Psoas muscle (tissue), 8 donors: ENCODE results near the gene CACUL1. TPM values are rescaled to one million over a fixed set of nuclear protein-coding genes. Genes with fewer than 3 reads are reported as not detected.
"Not testable (repeated sequence)": the region's sequence is repeated elsewhere in the genome, so short reads cannot be mapped to it uniquely, and the experiment has no call there.

Experiments
- ATAC-seq, 4 donors: fragments of 200-7000 bp; cut with Tn5 transposase; one replicate each; pipeline ENCODE4 v1.9.1; 2020; ENCODE audit warnings: moderate library complexity in 3 of 4, mild to moderate bottlenecking in 2 of 4
- DNase-seq, 2 donors: peaks; one replicate each; pipeline ENCODE4 v3.0.0-alpha.2; 2020
- H3K27ac ChIP-seq: fragments of 200-600 bp; one replicate; pipeline ENCODE4 v1.8.0; 2022
- H3K27me3 ChIP-seq, 3 donors: fragments of 200-600 bp in 1 of 3; one replicate each; pipeline versions ENCODE4 v1.6.1 to v1.8.0; 2013 to 2022; ENCODE audit warnings: low read length in 2 of 3, mild to moderate bottlenecking in 2 of 3, moderate library complexity in 1 of 3; ENCODE audit not compliant: insufficient read depth in 3 of 3
- H3K36me3 ChIP-seq, 2 donors: fragments of 200-600 bp in 1 of 2; one replicate each; pipeline versions ENCODE4 v1.6.1 to v1.8.0; 2013 to 2022; ENCODE audit warnings: low read depth in 1 of 2, mild to moderate bottlenecking in 1 of 2, moderate library complexity in 1 of 2; ENCODE audit not compliant: insufficient read depth in 1 of 2
- H3K4me1 ChIP-seq: fragments of 200-600 bp; one replicate; pipeline ENCODE4 v1.8.0; 2022
- H3K4me3 ChIP-seq: fragments of 200-600 bp; one replicate; pipeline ENCODE4 v1.8.0; 2022; ENCODE audit warnings: mild to moderate bottlenecking
- H3K9me3 ChIP-seq: fragments of 200-600 bp; one replicate; pipeline ENCODE4 v1.8.0; 2022
- CTCF ChIP-seq: fragments of 200-600 bp; IDR thresholded peaks from one replicate; pipeline ENCODE4 v1.8.0; 2022; ENCODE audit warnings: antibody characterized with exemption
- WGBS, 3 donors: extraction: QIAGEN DNeasy Blood & Tissue Kit; methylation state at CpG; one replicate each; pipeline versions ENCODE4 v1.1.6 to v1.1.7; 2013; 5-methylcytosine and 5-hydroxymethylcytosine counted together
- intact Hi-C, 2 donors: fragments of 100-400 bp; cut with DNase I; formaldehyde crosslinking; loops; one replicate each; pipeline versions ENCODE4 v1.11.0 to v1.14.2; 2022
- polyA plus RNA-seq, 3 donors: library from polyadenylated mRNA; stranded (reverse); fragments of 200-250 nt; gene quantifications; one replicate each; pipeline ENCODE4 v1.2.3, GENCODE V29; 2013
- total RNA-seq, 4 donors: library from RNA; stranded (reverse); fragmentation: NEBNext Ultra II Directional in 2 of 4; extraction: Animal tissue kit (Norgen Biotek cat#: 25700) in 2 of 4; gene quantifications; one replicate each; pipeline versions ENCODE4 v1.2.1 to v1.2.4, GENCODE V29; 2021 to 2023
- donor health status: healthy with polysubstance abuse.
- donor health status: DM: no; HTN: no; CAD: no; lungs with moderate emphysema.
- donor health status: Bipolar disorder and iron deficiency.
- donor health status: healthy.
- donor health status: DM: yes; HTN: yes; CAD: no.
- donor health status: DM: no; HTN: no; CAD: no.
- donor health status: DM: no; HTN: no; CAD: no.
- donor health status: DM: yes; HTN: yes; CAD: no.

CACUL1 gene
- total and polyA plus RNA-seq, 7 donors = 5.9 to 41.0 (median 22.1) TPM

DNA sequence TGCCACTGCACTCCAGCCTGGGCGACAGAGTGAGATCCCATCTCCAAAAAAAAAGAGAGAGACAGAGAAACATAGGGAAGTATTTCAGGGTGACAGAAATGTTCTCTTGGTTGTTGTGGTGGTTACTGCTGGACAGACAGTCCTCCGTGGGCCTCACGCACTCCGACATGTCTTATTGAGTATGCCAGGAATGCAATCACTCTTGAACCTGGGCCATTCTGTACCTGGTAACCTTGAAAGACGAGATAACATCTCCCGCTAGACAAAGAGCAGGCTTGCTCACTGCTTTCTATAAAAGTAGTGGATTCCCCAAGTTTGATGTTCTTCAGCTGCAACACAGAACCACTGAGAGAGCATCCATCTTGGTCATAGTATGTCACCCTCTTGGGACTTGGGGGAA lies 6.7 kb downstream of the CACUL1 start:
- intact Hi-C loops = loop anchor here in 1 of 2 donors (10.0 kb wide), 1 partner anchor 277 kb away; the partner anchor contains the start of gene NANOS1

DNA sequence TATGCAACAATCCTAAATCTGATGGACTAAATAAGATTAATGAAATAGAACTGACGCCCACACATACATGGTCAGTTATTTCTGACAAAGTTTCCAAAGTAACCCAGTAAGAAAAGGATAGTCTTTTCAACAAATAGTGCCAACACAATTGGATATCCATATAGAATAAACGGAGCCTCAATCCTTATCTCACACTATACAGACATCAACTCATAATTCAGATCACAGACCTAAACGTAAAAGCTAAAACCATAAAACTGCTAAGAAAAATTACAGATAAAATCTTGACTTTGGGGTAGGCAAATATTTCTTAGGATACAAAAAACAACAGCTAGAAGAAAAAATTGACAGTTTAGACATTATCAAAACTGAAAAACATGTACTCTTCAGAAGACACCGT lies 8.5 kb downstream of the CACUL1 start:
- no peak for DNase-seq
- no peak overlapping the region for H3K4me3 ChIP-seq
- ATAC-seq = no peak
- TF ChIP-seq CTCF = no peak
- intact Hi-C loops = loop anchor here in 1 of 2 donors (10.0 kb wide), 1 partner anchor 279 kb away; the partner anchor contains the start of gene NANOS1
- 83 to 87% (median 86%) methylated on average over 4 of the region's 4 CpGs for WGBS, 3 donors
- no peaks in the 10 kb centered on the region for H3K36me3 ChIP-seq
- no peak overlapping the region for H3K27ac ChIP-seq
- H3K4me1 ChIP-seq = peaks cover 56% of the 10 kb centered on the region
- no peaks in the 10 kb centered on the region for H3K27me3 ChIP-seq
- H3K9me3 ChIP-seq = no peaks in the 10 kb centered on the region

More for the DNA sequence above, 6.7 kb downstream of the CACUL1 start:
- 72 to 76% (median 75%) methylated on average over 6 of the region's 6 CpGs for WGBS, 3 donors
- Histone ChIP-seq H3K27ac (no peak overlapping the region), H3K36me3 (no peaks in the 10 kb centered on the region), H3K4me3 (no peak overlapping the region), H3K9me3 (no peaks in the 10 kb centered on the region), H3K27me3 (no peaks in the 10 kb centered on the region), H3K4me1 (peaks cover 57% of the 10 kb centered on the region)
- DNase-seq (no peak), ATAC-seq (no peak)
- no peak for TF ChIP-seq CTCF

DNA sequence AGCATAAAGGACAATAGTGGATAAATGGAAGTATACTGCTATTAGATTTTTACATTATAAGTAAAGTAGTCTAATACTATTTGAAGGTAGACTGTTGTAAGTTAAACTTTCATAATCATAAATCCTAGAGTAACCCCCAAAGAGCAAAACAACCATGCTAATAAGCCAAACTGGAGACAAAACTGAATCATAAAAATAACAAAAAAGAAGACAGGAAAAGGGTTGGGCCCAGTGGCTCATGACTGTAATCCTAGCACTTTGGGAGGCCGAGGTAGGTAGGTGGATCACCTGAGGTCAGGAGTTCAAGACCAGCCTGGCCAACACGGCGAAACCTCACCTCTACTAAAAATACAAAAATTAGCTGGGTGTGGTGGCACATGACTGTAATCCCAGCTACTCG lies 9.7 kb downstream of the CACUL1 start:
- H3K27ac ChIP-seq = peak overlapping the region; percentile 48
- no peak overlapping the region for H3K4me3 ChIP-seq
- DNase-seq (no peak), ATAC-seq (no peak)
- TF ChIP-seq CTCF = no peak
- H3K36me3 ChIP-seq = no peaks in the 10 kb centered on the region
- WGBS, 3 donors = 72 to 90% (median 73%) methylated on average over 4 of the region's 4 CpGs
- no peaks in the 10 kb centered on the region for H3K27me3 ChIP-seq
- peaks cover 47% of the 10 kb centered on the region for H3K4me1 ChIP-seq
- H3K9me3 ChIP-seq = no peaks in the 10 kb centered on the region
- intact Hi-C loops = loop anchor here in 1 of 2 donors (10.0 kb wide), 1 partner anchor 280 kb away; the partner anchor contains the start of gene NANOS1

GRCh38 chr10:118744346-118744918 lies 10.3 kb downstream of the CACUL1 start:
- H3K27ac ChIP-seq = peak overlapping the region; percentile 48
- intact Hi-C loops = loop anchor here in 1 of 2 donors (10.0 kb wide), 1 partner anchor 280 kb away; the partner anchor contains the start of gene NANOS1
- DNase-seq = peak in 1 of 2 donors; percentile 51
- H3K4me1 ChIP-seq = peaks cover 50% of the 10 kb centered on the region
- WGBS, 3 donors = 37 to 58% (median 51%) methylated on average over 9 of the region's 9 CpGs
- not testable (repeated sequence) for H3K4me3 ChIP-seq, H3K9me3 ChIP-seq, H3K27me3 ChIP-seq, H3K36me3 ChIP-seq
- ATAC-seq = peak; percentile 56 to 82 (median 73)

DNA sequence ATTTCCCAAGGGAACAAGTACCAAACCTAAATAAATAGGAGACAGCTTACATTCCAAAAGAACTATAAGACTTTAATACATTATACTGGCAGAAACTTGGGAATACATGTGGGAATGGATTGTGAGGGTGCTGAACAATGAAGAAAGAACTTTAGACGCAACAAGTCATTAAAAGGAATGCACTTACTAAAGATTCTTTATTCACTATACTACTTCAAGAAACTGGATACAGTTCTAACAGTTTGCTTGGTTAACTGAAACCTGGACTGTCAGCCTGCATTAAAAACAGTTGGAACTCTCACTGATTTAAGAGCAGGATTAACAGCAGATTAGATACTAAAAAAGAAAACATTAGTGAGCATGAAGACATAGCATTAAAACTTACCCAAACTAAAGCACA lies 12.0 kb downstream of the CACUL1 start:
- peak overlapping the region; percentile 1 for H3K4me3 ChIP-seq
- WGBS, 3 donors = 30 to 38% (median 32%) methylated on average over 1 of the region's 1 CpG

More for the DNA sequence above, 12.0 kb downstream of the CACUL1 start:
- TF ChIP-seq CTCF = no peak
- intact Hi-C loops = loop anchor here in 1 of 2 donors (10.0 kb wide), 1 partner anchor 282 kb away; the partner anchor contains the start of gene NANOS1
- peak in 3 of 4 donors; percentile 15 to 41 (median 39) for ATAC-seq
- DNase-seq = no peak
- Histone ChIP-seq H3K27ac (peak overlapping the region; percentile 61), H3K4me1 (peaks cover 59% of the 10 kb centered on the region), H3K9me3 (no peaks in the 10 kb centered on the region), H3K27me3 (no peaks in the 10 kb centered on the region), H3K36me3 (no peaks in the 10 kb centered on the region)
